Loucy (cell line): Measurements from ENCODE around the gene DLL1.

ENCODE experiments used
- EZH2phosphoT487 ChIP-seq: fragments of 200-600 bp; IDR thresholded peaks from 2 replicates; pipeline ENCODE4 v1.6.1; 2018; ENCODE audit warnings: antibody characterized with exemption, mild to moderate bottlenecking, moderate library complexity, borderline replicate concordance
- TF ChIP-seq, protein P1 (sequence below): fragments of 200-600 bp; sonication (generic); conservative IDR thresholded peaks from 2 replicates; pipeline ENCODE4 v1.5.1; 2014; ENCODE audit warnings: mild to moderate bottlenecking, antibody characterized with exemption, low read length

GRCh38 chr6:170254315-170255213 lies 36.3 kb downstream of the DLL1 start:
- TF ChIP-seq, protein P1, sequence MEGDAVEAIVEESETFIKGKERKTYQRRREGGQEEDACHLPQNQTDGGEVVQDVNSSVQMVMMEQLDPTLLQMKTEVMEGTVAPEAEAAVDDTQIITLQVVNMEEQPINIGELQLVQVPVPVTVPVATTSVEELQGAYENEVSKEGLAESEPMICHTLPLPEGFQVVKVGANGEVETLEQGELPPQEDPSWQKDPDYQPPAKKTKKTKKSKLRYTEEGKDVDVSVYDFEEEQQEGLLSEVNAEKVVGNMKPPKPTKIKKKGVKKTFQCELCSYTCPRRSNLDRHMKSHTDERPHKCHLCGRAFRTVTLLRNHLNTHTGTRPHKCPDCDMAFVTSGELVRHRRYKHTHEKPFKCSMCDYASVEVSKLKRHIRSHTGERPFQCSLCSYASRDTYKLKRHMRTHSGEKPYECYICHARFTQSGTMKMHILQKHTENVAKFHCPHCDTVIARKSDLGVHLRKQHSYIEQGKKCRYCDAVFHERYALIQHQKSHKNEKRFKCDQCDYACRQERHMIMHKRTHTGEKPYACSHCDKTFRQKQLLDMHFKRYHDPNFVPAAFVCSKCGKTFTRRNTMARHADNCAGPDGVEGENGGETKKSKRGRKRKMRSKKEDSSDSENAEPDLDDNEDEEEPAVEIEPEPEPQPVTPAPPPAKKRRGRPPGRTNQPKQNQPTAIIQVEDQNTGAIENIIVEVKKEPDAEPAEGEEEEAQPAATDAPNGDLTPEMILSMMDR = no peak
- TF ChIP-seq EZH2phosphoT487 = no peak
